ENCODE results near the gene DEGS2.

GRCh38 chr14:100201701-100202100 lies 42.3 kb upstream of the DEGS2 start:
- TF ChIP-seq CTCF (IDR thresholded peaks at IDR 0.05) (no peak), EP300 (IDR thresholded peaks at IDR 0.05) (no peak), POLR2A (IDR thresholded peaks at IDR 0.05) (no peak), POLR2AphosphoS5 (IDR thresholded peaks at IDR 0.05) (no peak)
